Measurements from ENCODE around the gene HDGF.

The HDGF gene

DNA sequence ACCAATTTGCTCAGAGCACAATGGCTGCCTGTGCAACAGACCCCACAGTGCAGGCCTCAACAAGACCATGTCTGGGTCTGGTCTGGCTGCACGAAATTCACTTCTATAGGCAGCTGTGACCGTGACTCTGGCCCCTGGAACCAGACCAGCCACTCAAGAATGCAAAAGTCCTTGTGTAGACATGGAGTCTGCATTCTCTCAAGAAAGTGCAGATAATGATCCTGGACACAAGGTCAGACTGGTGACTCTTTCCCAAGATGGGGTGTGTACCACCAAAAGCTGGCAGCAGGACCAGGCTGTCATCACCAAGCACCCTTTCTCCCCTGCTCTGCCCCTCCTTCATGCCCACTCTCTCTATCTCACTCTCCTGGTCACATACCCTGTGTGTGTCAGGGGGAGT, 30.3 kb downstream of the HDGF start:
- DNase-seq (ENCODE audit: insufficient read length, low spot score) (no peak), FAIRE-seq (no peak)
- TF ChIP-seq CTCF (IDR thresholded peaks at IDR 0.05; ENCODE audit: insufficient read depth, missing control alignments) = no peak

- no peak for TF ChIP-seq CTCF (IDR thresholded peaks at IDR 0.05; ENCODE audit: insufficient read depth, missing control alignments)
- no peak for FAIRE-seq
Measured at GRCh38 chr1:156717351-156717750, 34.1 kb downstream of the HDGF start.

DNA sequence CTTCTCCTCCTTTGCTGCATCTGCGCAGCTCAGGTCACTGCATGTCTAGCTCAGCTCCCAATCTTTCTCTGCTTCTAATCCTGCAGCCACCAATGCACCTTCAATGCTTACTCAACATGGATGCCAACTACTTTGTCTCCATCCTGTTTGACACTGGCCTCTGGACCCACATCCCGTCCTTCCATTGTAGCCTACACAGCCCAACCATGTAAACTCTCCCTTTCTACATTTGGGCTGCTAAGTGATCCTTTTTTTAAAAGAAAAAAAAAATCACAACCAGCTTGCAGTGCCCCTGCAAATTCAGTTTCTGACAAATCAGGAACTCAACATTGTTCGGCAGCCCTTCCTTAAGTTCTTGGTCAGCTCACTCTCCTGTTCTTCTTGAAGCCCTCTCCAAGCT, 36.6 kb downstream of the HDGF start:
- no peak for DNase-seq (ENCODE audit: insufficient read length, low spot score)
- no peak for TF ChIP-seq CTCF (IDR thresholded peaks at IDR 0.05; ENCODE audit: insufficient read depth, missing control alignments)
- FAIRE-seq = no peak

More at GRCh38 chr1:156717351-156717750, 34.1 kb downstream of the HDGF start:
- DNase-seq (ENCODE audit: insufficient read length, low spot score) = no peak

DNA sequence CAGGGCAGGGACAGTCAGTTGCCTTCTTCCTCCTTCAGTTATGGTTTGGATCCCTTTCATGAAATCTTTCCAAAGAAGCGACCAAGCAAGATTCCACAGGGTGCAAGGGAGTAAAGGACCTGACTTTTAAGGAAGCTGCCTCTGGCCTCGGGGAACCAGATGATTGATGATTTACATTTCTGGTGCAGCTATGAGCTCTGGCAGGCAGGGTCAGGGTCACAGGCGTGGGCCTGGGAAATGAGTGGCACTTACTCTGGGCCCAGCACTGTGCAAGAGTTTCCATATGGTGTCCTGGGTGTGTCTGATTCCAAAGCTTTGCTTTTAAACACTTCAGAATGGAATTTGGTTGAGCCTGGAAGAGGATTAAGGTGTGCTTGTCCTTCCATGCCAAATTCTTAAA, 38.8 kb downstream of the HDGF start:
- DNase-seq (ENCODE audit: insufficient read length, low spot score) (no peak), FAIRE-seq (no peak)
- no peak for TF ChIP-seq CTCF (IDR thresholded peaks at IDR 0.05; ENCODE audit: insufficient read depth, missing control alignments)

DNA sequence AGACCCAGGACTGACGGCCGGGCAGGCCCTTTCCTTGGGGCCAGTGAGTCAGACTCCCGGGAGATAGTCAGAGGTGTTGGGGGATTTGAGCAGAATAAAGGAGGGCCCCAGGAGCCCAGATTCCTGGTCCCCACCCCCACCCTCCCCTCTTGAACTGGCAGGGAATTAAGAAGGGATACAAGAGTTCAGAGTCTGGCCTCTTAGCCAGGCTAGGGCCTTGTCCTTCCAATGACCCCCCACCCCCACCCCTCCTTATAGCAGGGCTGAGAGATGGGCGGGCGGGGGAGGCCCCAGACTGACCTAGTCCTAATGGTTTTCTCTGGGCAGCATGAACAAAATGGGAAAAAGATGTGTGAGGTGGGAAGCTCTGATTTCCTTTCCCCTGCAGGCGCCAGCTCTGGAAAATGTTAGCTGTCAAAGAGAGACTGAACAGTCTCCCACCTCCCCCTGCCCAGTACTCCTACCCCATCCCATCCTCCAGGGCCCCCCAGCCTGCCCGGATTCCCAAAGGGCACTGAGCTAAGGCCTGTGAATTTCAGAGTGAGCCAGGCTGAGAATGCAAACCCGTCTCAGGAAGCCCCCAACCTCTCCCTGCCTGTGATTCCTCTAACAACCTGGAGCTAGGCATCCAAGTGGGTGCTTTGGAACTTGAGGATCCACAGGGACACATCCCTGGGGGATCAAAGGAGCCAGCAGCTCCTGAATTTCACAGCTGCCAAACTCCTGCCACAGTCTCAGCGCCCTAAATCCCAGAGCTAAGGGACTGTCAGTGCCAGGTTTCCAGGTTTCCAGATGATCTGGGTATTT, 40.3 kb downstream of the HDGF start:
- no peak for DNase-seq (ENCODE audit: insufficient read length, low spot score)
- FAIRE-seq = no peak
- no peak for TF ChIP-seq CTCF (IDR thresholded peaks at IDR 0.05; ENCODE audit: insufficient read depth, missing control alignments)

DNA sequence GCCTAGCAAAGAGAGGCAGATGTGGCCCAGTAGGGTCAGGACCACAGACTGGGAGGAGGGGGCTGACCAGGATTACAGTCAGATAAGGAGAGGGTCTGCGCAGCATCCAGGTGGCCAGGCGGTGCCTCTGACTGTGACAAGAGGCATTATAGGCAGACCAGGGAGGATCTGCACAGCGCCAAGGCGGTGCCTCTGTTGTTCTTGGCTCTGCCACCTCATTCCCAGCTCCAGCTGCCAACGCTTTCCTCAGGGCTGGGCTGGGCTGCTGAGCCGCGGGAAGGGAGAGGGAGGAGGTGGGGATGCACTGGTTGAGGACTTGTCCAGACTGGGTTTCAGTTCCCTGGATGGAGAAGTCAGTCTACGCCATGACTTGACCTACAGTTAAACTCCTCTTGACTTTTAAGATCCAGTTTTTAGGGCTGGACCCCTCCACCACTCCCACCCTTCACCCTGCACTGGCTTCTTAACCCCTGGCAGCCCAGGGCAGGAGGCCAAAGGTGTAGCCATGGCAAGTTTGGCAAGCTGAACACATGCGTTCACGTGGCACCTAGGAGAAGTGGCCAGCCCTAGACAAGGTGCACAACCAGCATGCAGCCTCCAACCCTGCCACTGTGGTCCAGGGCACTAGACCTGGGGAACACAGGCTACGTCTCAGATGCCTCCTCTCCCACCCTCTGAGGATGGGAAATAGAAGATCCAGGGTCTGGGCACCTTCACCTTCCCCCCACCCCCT, 41.6 kb downstream of the HDGF start:
- no peak for TF ChIP-seq CTCF (IDR thresholded peaks at IDR 0.05; ENCODE audit: insufficient read depth, missing control alignments)
- DNase-seq (ENCODE audit: insufficient read length, low spot score) = no peak

GRCh38 chr1:156709031-156709430, 42.4 kb downstream of the HDGF start:
- no peak for TF ChIP-seq CTCF (IDR thresholded peaks at IDR 0.05; ENCODE audit: insufficient read depth, missing control alignments)
- no peak for DNase-seq (ENCODE audit: insufficient read length, low spot score)
- no peak for FAIRE-seq

More for the DNA sequence above, 41.6 kb downstream of the HDGF start:
- FAIRE-seq = no peak

Measured in D721Med (cell line).